Anterior cingulate cortex (tissue), 58 donors: ENCODE data around the gene SLC35G3.
"Not testable (repeated sequence)": the region's sequence is repeated elsewhere in the genome, so short reads cannot be mapped to it uniquely, and the experiment has no call there.

Experiments
- DNase-seq, 58 donors: peaks; one replicate each; lab custom pipeline; 2025; lab: John Stamatoyannopoulos, UW

The SLC35G3 gene

GRCh38 chr17:35167666-35168065, 26.5 kb downstream of the SLC35G3 start:
- DNase-seq, result no peak

- DNase-seq, result peak in 15 of 58 donors; percentile 2 to 64 (median 24)
Measured at GRCh38 chr17:35167046-35167445, 27.1 kb downstream of the SLC35G3 start.

- no peak for DNase-seq
Measured at GRCh38 chr17:35166526-35166925, 27.7 kb downstream of the SLC35G3 start.

- DNase-seq, result no peak
Measured at GRCh38 chr17:35164716-35165115, 29.5 kb downstream of the SLC35G3 start.

- no peak for DNase-seq
Measured at GRCh38 chr17:35163886-35164285, 30.3 kb downstream of the SLC35G3 start.

- no peak for DNase-seq
Measured at GRCh38 chr17:35162755-35163154, 31.4 kb downstream of the SLC35G3 start.

- DNase-seq, result no peak
Measured at GRCh38 chr17:35161281-35161761, 32.9 kb downstream of the SLC35G3 start.

- no peak for DNase-seq
Measured at GRCh38 chr17:35160354-35161201, 33.6 kb downstream of the SLC35G3 start.

GRCh38 chr17:35159940-35160339, 34.3 kb downstream of the SLC35G3 start:
- no peak for DNase-seq

GRCh38 chr17:35155246-35155645, 38.9 kb downstream of the SLC35G3 start:
- DNase-seq, result no peak

GRCh38 chr17:35154196-35155165, 39.7 kb downstream of the SLC35G3 start:
- no peak for DNase-seq

GRCh38 chr17:35152421-35153140, 41.6 kb downstream of the SLC35G3 start:
- no peak for DNase-seq

- DNase-seq, result not testable (repeated sequence)
Measured at GRCh38 chr17:35151080-35151479, 43.1 kb downstream of the SLC35G3 start.

- DNase-seq, result no peak
Measured at GRCh38 chr17:35149941-35150340, 44.3 kb downstream of the SLC35G3 start.

GRCh38 chr17:35148144-35148543, 46.0 kb downstream of the SLC35G3 start:
- no peak for DNase-seq

- DNase-seq, result no peak
Measured at GRCh38 chr17:35147375-35147905, 46.8 kb downstream of the SLC35G3 start, which contains the start of gene UNC45B. TSS of gene UNC45B (plus strand) at chr17:35147817. CDS start at chr17:35148264, 447 bp downstream.

GRCh38 chr17:35146214-35146833, 47.9 kb downstream of the SLC35G3 start:
- no peak for DNase-seq

- no peak for DNase-seq
Measured at GRCh38 chr17:35144840-35145239, 49.4 kb downstream of the SLC35G3 start.
